Measurements from ENCODE around the gene ADRB2.
"Not testable (repeated sequence)": the region's sequence is repeated elsewhere in the genome, so short reads cannot be mapped to it uniquely, and the experiment has no call there.

Gene ADRB2

DNA sequence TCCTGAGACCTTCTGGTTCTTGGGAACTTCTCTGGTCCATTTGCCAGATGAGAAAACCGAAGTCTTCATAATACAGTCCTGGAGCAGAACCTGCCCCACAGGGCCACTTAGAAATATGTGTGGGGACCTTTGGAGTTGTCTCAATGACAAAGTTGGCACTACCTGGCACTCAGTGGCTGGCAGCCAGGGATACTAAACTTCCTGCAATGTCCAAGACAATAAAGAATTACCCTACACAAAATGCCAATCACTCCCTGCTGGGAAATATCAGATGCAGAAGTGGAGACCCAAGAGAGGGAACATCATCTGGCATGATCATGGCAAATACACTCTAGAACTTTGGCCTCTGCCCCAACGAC lies 29.6 kb downstream of the ADRB2 start:
- DNase-seq (ENCODE audit: low read depth), result no peak

DNA sequence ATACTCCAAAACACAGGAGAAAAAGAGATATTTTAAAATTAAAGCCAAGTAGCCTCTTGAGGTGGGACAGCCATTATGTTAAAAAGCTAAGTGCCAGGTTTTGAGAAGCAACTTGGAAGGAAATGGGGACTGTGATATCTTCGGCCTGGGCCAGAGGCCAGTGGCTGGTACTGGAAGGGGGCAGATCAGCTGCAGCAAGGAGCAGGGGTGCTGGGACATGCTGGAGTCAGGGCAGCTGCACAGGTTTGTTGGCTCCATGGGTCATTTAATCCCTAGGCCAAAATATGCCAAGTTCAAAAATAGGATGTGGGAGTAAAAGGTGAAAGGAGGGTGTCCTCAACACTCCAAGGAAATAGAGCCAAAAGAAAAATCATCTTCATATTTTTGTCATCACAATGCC lies 30.0 kb downstream of the ADRB2 start:
- no peak for DNase-seq (ENCODE audit: low read depth)

DNA sequence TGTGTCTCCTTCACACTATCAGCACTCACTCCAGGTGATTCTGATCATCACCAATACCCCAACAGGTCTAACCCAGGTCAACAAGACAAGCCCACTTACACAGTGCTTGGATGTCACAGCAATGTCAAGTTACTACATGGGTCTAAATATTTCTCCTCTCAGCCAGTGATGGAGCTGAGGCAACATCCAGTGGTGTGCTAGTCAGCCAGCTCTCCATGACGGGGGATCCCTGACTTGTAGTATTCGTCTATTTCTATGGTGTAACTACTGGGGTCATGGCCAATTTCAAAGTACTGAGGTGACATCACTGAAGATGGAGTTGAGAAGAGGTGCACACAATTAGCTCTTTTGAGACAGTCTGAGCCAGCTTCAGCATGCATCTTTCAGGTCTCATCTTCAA lies 31.1 kb downstream of the ADRB2 start:
- DNase-seq (ENCODE audit: low read depth), result no peak

DNA sequence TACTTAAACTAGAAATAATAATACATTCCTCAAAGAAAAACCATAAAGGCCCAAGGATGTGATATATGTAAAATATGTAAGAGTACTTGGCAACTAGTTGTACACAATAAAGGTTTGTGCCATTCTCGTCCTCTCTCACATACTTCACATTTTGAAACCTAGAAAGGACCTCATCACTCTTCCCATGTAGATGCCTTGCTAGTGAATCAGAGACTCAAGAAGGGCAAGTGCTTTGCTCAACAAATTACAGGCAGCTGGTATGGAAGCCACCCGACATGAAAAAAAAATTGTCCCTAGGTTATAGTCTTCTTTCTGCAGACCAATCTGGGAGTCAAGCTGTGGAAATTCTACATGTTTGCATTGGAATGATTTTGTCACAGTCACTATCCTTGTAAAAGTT lies 31.7 kb downstream of the ADRB2 start:
- peak; percentile 85 for DNase-seq (ENCODE audit: low read depth)

DNA sequence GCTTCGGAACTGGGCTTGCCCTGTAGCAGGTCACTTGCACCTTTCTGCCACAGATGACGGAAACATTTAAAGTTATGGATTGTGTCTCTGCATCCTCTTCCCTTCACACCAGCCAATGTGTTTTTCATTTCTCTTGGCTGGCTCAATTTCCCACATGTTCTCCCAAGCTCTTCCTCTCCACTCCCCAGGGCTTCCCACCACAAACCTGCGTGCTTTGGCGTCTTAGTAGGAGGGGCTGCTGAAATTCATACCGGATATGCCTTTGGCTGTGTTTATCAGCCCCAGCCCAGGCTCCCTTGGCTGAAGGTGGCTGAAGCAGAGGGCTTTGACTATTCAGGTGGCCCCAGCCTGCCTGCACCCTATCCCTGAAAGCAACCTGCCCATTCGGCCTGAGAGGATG lies 32.1 kb downstream of the ADRB2 start:
- DNase-seq (ENCODE audit: low read depth), result peak; percentile 67

DNA sequence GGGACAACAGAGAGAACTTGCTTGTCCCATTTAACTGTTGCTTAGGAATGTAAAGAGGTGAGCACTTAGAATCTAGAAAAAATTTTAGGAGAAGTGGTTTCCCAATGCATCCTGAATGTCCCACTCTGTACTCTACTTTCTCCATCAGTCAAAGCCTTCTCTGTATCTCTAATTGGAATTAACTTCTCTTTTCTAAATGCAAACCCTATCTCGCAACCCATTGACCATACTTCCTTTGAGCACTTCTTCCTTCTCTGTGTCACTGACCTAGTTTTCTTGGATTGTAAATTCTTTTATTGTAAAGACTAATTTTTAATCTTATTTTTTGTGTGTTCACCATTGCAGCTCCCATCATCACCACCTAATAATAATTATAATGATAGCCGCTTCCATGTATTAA lies 33.3 kb downstream of the ADRB2 start:
- DNase-seq (ENCODE audit: low read depth), result no peak

DNA sequence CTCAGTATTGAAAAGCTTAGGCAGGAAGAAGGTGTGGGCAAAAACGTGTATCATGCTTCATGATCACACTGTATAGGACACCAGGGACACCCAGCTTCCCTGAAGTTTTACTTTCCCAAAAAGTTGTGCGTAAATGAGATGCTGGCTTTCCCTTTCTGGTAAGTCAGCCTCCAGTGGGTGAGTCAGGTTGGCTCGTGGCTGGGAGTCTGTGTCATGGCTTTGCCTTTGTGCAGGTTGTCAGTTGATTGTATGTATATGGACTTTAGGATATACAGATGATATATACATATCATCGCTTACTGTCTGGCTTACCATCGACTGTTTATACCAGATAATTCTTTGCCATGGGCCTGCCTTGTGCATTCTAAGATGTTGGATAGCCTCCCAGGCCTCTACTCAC lies 34.2 kb downstream of the ADRB2 start:
- DNase-seq (ENCODE audit: low read depth), result no peak

DNA sequence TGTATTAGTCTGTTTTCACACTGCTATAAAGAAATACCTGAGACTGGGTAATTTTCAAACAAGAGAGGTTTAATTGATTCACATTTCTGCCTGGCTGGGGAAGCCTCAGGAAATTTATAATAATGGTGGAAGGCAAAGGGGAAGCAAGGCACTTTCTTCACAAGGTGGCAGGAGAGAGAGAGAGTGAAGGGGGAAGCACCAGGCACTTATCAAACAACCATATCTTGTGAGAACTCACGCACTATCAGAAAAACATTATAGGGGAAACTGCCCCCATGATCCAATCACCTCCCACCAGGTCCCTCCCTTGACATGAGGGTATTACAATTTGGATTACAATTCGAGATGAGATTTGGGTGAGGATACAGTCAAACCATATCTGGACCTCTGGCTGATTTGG lies 34.7 kb downstream of the ADRB2 start:
- DNase-seq (ENCODE audit: low read depth), result no peak

DNA sequence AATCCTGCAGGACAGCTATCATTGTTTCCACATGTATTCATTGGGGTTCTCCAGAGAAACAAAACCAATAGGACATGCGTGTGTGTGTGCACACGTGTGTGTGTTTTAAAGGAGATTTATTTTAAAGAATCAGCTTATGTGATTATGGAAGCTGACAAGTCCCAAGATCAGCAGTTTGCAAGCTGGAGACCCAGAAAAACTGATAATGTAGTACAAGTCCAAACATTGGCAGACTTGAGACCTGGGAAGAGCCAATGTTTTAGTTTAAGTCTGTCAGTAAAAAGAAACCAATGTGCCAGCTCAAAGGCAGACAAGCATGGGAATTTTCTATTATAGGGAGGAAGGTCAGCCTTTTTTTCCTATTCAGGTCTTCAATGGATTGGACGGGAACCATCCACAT lies 35.3 kb downstream of the ADRB2 start:
- DNase-seq (ENCODE audit: low read depth), result no peak

DNA sequence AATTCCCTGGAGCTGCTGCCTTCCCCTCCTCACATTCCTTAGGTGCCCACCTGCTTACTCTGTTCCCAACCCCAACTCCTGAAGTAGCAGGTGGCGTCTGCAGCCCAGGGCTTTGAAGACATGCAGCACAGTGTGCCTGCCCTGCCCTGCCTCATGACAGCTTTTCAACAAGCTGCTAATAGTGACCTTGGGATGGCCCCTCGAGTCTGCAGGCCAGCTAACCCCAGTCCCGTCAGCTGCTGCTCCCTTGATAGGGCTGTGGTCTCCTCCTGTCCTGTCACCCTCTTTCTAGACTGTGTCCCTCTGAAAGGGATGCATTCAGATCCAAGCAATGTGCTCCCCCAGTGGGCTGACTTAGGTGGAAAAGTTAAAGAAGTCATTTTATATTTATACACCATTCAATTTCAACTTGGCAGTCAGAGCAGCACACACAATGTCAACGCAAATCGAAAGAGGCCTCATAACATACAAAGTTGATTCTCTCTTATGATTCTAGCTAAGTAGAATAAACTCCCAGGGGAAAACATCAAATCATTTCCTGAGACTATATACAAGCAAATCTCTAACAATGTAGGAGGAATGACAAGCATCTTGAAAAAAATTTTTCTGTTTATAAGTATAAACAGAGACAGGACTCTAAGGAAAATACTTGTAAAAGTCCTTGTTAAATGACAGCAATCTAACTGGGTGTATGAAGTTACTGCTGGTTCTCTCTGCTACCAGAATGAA lies 37.9 kb downstream of the ADRB2 start:
- peak; percentile 76 for DNase-seq (ENCODE audit: low read depth)

DNA sequence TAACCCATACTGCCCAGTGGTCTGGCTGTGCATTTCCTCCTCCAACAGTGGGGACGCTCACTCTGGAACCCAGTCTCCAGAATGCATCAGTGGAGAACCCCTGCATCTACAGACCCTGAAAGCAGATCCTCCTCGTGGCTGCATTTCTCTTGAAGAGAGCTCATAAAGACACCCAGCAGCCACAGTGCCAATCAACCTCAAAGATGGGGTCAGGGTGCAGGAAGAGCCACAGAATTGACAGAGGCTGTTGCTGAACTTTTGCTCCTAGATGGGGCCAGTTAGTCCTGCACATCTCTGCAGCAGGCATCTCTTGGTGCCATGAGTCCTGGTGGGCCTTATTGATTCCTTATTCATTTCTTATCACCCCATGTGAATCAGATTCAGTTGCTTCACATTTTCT lies 39.6 kb downstream of the ADRB2 start:
- DNase-seq (ENCODE audit: low read depth), result no peak

DNA sequence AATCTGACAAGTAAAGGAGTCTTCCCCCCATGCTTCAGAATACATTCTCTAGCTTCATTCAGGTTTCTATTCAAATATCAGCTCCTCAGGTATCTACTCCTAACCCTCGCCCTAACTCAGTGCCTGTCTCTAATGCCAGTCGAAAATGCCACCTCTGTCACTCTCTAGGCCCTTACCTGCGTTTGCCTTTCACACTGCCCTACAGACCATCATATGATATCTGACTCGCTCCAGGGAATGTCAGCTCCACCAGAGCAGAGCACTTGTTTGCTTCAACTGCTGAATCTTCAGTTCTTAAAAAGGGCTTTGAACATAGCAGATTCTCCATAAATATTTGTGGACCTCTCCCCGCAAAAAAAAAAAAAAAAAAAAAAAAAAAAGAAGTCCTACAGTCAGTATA lies 46.7 kb downstream of the ADRB2 start:
- DNase-seq (ENCODE audit: low read depth), result no peak

DNA sequence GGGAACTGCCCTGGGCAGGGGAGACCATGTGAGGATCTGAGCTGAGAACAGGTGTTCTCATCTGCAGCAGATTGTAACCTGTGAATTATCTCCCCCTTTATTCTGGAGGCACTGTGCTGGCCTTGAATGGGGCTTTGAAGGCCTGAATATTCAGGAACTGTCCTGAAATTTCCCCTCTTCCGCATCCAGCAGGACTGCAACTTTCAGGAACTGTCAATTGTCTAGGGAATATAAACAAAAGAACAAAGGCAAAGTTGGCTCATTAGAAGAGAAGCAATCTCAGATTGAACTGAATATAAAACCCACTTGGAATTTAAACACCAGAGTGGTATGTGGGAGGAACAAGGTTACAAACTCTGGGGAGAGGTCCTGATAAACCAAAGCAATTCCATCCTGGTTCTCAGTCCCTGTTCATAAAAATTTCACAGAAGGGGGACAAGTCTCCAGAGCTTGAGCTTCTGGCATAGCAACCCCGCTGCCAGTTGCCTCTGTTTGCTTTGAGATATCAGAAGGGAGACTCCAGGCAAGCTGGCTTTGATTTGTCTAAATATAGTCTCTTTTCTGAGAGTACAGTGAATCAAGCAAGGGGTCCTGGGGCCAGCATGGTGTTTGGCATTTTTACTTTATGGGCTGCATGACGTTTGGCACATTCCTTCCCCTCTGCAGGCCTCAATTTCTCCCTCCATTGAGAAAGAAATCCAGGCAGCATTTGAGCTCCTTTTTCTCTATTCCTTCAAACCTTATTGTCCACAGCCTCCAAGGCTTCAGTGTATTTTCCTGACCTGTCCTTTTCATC lies 47.5 kb downstream of the ADRB2 start:
- peak; percentile 66 for DNase-seq (ENCODE audit: low read depth)

DNA sequence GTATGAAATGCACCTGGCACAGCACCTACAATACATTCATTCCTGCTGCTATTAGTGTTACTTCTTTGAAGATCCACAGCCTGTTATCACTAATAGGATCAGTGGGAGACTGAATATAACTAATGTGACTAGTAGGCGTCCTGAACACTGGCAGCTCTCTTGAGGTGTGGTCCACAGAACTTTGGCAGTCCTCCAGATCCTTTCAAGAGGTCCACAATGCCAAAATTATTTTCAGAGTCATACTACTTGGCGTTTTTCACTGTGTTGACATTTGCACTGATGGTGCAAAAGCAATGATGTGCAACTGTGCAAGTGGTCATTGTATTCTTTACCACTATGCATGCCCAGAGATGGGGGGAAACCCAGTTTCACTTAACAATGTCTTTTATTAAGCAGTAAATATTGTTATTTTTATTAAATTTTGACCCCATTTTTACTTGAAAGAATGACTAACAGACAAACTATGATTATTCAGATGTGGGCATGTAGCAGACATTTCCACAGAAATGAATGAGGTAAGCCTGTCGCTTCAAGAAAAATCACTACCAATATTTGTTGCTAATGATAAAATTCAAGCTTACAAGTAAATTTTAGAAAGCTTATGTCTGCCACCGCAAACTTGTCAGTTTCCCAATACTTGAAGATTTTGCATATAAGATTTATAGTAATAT lies 48.9 kb downstream of the ADRB2 start:
- DNase-seq (ENCODE audit: low read depth), result no peak

DNA sequence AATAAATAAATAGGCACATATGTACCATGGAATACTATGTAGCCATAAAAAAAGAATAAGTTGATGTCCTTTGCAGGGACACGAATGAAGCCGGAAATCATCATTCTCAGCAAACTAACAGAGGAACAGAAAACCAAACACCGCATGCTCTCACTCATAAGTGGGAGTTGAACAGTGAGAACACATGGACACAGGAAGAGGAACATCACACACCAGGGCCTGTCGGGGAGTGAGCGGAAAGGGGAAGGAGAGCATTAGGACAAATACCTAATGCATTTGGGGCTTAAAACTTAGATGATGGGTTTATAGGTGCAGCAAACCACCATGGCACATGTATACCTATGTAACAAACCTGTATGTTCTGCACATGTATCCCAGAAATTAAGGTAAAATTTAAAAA lies 51.0 kb downstream of the ADRB2 start:
- not testable (repeated sequence) for DNase-seq (ENCODE audit: low read depth)
